GM18519 (cell line): ENCODE data around the gene B4GALT5.

ENCODE experiments used
- ATAC-seq: cut with Tn5 transposase; IDR thresholded peaks from one replicate; pipeline ENCODE4 v1.9.1; 2021; ENCODE audit warnings: mild to moderate bottlenecking, moderate library complexity; ENCODE audit not compliant: unreplicated experiment, low FRiP score

B4GALT5 gene

DNA sequence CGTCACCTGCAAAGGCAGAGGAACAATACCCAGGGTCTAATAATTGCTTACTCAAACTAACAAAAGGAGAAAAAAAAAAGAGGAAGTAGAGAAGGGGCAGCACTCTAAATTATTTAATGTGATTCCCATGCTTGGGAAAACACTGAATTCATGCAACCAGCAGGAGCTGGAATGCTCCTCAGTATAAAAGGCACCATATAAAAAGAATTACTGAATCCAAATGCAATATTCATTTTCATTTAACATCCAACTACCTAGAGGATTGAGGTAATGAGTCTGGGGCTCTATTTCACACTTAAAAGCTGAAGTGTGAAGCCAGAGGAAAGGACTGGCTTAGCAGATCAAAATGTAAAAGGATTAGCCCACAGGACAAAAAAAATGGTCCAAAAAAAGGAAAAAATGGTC is 8.7 kb downstream of the B4GALT5 start:
- ATAC-seq: no peak

DNA sequence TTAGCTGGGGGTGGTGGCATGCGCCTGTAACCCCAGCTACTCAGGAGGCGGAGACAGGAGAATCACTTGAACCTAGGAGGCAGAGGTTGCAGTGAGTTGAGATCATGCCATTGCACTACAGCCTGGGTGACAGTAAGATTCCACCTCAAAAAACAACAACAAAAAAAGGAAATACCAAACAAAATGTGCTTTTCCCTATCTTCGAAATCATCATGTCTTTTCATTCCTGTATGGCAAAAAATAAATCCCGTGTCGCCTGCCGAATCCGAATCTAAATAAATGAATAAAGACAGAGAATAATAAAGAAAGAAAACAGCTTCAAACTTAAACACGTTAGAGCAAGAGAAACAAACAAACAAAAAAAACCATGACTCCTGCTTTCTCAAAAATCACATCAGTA is 11.8 kb downstream of the B4GALT5 start:
- no peak for ATAC-seq

DNA sequence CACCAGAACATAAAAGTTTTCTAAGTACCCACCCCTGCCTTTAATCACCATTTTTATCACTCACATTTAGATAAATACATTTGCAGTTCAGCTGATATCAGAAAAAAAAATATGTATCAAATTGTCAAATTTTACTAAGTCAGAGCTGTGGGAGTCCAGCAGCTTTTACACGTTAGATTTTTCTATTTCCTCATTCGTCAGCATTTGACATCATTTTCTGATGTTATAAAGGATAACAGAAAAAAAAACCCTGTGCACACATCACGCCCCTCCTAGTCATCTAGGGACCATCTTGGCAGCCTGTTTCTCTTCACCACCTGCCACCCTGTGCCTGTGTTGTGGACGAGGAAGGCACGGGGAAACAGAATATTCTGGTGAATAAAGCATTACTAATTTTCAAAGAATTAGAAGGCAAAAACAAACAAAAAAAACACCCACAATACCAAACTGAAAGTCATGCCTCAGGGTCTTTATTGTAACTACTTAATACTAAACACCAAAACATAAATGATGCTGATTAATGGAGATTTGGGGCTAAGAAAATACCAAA is 12.4 kb downstream of the B4GALT5 start:
- ATAC-seq: no peak

DNA sequence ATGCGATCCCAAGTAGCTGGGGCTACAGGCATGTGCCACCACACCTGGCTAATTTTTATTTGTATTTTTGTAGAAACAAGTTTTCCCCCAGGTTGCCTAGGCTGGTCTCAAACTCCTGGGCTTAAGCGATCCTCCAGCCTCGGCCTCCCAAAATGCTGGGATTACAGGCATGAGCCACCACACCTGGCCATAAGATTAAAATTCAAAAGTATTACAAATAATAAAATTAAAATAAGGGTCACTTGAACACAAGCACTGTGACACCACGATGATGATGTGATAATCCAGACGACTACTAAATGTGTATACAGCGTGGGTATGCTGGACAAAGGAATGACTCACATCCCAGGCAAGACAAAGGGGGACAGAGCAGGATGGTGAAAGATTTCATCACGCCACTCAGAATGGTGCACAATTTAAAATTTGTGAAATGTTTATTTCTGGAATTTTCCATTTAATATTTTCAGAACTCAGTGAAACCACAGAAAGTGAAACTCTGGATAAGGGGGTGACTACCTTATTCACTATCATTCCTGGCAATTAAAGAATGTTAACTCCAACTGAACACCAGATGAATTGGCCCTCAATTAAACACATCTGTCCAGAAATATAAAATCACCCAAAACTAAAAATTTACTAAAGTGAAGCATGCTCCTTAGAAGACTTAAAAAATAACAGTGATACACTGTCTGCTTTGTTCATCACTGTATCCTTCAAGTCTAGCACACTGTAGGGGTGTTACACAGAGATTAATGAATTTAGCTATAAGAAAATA is 13.1 kb downstream of the B4GALT5 start:
- ATAC-seq: no peak

DNA sequence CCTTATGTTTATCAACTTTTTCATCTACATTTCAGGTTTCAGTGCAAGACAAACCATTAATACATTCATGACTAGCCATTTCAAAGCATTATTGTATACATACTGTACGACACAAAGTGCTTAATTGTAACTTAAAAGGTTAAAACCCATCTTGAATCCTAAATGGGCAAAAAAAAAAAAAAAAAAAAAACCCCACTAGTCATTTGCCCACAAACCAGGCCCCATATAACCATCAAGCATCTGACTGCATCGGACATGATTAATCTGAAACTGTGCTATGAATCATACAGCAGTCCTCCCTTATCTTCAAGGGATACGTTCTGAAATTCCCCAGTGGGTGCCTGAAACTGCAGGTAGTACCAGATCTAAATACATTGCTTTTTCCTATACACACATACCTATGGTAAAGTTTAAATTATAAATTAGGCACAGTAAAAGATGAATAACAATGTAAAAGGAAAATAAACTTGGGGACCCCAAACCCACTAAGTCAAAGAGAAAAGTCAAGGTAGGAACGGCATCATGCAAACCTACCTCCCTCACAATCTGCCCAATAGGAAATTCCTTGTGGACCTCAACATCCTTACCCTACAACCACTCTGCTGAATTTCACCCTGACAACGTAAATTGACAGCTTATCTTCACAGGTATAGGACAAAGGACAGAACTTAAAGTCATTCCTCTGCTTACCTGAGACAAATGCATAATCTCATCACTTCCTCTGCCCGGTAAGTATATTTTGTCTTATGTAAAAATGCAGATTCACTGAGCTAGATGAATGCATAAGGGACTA is 14.3 kb downstream of the B4GALT5 start:
- peak; percentile 80 for ATAC-seq

DNA sequence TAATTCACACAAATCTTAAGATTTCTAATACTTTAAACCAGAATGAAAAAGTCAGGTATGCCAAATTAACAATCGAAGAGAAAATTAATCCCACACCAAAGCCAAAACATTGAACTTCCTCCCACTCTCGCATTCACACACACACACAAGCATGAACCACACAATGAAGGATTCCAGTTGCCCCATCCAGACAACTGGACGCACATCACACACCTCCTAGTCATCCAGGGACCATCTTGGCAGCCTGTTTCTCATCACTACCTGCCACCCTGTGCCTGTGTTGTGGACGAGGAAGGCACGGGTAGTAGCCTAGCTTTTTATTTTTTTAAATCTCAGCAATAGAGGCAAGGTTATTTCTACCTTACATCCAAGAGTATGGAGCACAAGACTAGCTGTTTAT is 15.2 kb downstream of the B4GALT5 start:
- ATAC-seq: no peak

DNA sequence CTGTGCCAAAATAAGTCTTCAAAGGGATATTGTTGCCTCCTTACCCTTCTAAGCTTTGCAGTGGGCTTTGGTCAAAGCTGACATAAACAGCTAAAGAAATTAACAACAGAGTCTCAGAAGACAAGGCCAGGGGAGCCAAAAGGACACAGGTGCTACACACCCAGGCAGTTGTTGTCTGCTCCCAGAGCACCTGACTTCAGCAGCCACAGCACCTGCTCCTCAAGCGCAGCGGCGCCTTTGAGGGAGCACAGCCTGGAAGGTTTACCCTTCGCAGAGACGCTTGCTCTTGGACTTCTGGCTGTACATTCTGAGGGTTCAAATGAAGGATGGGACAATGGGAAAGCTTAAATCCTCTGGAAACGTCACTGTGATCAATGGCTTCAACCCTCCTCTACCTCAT is 16.6 kb downstream of the B4GALT5 start:
- ATAC-seq: no peak

DNA sequence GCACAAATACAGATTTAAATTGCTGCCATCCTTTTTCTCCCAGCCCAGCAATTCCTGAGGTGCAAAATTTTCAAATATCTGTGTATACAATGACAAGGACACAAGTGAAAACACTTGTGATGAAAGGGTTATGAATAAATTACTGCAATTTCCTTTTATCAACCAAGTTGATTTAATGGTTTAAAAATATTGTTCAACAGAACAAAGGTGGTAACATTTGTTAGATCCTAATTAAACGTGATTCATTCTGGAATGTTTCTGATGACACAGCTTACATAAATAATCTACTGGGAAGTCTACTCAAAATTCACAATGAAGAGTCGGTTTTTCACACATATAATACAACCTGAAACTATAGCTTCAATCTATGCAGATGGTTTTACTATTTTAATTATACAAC is 17.1 kb downstream of the B4GALT5 start:
- no peak for ATAC-seq

DNA sequence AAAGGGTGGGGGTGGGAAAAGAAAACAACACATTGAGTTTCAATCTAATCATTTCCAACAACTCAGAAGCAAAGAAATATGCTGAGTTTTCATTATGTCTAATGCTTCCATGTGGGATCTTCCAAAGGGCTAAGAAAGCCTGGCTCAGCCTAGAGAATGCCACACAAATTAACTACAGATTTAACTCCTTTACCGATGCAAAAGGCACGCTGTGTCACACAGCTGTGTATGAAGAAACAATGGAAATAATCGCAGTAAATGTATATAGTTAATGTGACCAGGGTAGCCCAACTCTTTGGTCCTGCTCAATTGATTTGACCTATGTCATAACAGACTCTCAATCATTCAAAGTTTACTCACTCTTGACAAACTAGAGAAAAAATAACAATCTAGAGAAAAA is 17.8 kb downstream of the B4GALT5 start:
- no peak for ATAC-seq

DNA sequence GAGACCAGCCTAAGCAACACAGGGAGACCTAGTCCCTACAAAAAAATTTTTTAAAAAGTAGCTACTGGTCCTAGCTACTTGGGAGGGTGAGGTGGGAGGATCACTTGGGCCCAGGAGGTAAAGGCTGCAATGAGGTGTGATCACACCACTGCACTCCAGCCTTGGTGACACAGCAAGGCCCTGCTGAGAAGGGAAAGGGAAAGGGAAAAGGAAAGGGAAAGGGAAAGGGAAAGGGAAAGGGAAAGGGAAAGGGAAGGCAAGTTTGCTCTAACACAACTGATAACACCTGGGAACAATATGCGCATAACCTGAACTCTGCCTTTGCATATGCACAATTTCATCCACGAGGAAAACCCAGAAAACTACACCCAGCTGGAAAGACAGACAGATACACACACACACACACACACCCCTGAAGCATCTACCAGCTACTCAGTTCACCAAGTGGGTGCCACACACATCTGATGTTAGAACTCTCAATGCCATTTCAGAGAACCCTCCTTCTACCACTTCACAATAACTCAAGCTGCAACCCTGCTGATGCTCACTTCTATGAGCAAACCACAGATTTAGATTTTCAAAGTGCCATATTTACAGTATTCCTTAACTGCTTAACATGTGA is 19.1 kb downstream of the B4GALT5 start:
- ATAC-seq: no peak

DNA sequence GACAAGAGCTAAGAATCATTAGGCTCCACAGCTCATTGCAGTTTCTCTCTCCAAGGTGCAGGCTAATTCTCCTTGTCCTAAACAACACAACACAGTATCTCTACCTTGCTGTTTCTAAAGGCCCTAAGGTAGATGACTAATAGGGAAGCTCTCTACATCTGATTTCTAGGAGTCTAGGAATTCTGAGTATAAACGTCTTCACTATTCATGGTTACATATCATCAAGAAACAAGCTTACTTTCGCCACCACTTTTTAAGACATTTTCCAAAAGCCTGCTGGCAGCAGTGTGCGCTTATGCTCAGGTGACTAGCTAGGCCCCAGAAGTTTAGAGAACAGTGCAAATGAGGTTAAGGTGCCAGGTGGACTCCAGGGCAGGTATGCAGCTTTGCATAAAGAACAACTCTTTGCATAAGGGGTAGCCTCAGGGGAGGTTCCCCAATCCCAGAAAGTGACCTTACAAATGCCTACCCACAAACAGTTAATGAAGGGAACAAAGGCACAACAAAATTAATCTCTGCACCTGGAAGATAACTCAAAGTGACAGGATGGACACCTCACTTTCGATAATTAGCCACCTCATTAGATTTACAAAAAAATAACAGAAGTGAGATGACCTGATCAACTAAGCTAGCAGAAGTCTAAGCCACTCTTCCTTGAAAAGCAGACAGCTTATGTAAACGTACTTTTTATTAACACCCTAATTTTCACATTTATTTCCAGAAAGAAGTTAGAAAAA is 20.1 kb downstream of the B4GALT5 start:
- no peak for ATAC-seq

DNA sequence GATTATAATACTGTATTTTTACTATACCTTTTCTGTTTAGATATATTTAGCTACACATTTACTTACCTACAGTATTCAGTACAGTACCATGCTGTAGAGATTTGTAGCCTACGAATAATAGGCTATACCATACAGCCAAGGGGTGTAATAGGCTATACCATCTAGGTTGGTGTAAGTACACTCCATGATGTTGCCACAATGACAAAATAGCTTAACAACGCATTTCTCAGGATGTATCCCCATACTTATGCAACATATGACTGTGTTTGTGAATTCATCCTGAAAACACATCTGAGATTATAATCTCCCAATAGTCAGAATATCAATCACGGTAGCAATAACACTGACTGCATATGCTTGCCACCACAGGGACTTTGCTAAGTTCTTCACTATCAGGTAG is 20.7 kb downstream of the B4GALT5 start:
- no peak for ATAC-seq

DNA sequence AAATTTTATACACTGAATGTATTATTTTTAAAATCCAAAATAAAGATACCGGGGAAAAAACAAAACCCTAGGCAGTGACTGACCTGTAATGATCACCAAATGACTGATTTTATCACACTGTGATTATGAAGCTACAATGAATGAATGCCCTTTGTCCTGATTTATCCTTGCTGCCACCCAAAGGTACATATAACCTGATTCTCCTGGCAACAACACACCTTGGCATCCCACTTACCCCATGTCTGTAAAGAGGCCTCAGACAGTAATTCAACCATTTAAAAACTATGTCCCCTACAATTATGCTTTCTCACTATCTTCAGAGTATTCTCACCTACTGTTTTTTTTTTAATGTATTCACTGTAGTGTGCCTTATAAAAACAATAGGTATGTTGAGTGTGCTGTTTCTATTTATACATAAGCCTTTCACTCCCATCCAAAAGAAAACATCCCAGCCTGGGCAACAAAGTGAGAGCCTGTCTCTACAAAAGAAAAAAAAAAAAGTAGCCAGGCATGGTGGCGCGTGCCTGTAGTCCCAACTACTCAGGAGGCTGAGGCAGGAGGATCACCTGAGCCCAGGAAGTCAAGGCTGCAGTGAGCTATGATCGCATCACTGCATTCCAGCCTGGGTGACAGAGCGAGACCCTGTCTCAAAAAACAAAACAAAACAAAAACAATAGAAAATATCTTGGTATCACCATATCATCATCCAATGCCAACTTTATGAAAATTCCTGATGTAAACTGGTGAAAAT is 21.7 kb downstream of the B4GALT5 start:
- no peak for ATAC-seq

DNA sequence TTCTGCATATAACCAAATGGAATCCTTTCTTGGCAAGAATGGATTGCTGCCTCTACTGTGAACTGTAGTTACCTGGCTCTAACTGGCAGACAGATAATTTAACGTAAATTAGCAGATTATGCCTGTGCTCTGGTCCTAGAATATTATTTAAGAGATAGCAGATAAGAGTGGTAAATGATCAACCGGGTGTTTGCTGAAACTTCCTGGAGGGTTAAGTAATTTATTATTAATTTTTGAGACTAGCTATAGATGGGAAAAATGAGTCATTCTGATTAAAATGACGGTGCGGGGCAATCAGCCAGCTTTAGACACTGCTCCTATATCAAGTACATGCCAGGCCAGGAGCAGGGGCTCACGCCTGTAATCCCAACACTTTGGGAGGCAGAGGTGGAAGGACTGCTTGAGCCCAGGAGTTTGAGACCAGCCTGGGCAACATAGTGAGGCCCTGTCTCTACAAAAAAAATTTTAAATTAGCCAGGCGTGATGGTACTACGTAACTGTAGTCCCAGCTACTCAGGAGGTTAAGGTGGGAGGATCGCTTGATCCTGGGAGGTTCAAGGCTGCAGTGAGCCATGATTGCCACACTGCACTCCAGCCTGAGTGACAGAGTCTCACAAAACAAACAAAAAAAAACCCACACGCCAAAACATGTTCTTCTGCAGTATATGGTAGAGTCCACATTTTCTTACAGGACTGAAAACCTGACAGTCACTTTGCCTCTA is 22.6 kb downstream of the B4GALT5 start:
- ATAC-seq: no peak

DNA sequence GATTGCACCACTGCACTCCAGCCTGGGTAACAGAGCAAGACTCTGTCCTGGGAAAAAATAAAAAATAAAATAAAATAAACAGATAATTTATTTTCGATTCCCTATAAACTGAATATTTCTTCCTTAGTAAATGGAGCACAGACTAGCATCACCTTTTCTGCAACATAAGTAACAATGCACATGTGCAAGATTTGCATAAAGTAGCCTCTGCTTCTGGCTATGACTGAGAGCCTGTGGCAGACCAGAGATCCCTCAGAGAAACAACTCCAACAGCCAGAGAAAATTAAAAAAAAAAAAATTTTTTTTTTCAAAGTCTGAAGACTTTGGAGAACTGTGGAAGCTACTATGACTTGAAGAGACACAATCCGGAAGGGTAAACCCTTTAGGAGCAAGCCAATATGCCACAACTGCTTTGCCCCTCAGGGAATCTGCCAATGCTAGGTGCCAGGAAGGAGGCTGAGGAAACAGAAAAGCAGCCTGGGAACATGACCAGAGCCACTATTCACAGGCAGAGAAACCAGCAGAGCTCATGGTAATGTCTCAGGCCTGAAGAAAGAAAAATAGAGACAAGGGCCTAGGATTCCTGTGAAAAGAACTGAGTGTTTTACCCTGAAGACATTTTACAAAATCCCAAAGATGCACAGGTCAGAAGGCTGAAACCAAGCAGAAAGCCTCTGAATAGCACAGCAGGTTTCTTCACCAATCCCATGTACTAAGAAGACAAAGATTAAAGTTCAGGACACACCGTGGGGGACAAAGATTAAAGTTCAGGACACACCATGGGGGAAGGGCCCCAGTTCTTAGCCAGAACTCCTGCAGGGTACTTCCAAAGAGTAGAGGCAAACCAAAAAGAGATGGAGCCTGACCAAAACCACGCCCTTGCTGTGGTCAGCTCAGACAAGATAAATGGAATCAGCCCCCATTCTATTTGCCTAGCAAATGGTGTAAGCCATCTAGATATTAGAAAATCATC is 25.8 kb downstream of the B4GALT5 start:
- no peak for ATAC-seq

DNA sequence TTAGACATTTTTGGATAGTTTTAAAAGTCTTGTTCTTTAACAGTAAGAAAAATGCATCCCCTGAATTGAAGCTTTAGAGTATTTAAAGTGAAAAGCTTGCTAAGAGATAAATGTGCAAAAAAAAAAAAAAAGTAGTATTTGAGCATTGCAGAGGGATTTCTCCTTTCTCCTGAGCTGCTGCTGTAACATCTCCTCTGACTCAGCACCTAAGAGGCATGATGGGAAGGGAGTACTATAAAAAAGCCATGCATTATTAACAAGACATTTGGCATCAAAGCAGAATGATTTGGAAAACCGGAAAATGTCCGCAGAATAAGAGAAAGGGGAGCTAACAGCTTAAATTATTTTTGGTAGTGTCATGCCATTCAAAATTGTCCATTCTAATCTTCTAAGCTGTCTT is 27.9 kb downstream of the B4GALT5 start:
- no peak for ATAC-seq

DNA sequence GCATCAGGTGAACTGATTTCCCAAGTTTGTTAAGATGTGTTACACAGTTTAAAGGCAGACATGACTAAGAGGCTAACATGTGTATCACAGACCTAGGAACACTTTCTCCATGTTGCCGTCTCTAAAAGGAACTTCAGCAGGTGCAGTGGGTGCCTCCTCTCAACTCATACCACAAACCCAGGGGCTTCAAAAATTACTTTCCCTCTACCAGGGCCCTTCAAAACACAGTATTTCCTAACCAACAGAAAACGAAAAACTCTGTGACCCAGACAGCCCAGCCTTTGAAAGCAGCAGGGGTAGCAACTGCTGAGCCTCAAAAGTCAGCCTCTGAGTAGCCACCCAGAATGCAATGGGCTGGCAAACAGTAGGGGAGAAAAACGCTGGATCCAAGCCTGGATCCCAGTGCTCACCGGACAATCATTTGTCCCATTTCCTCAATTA is 28.5 kb downstream of the B4GALT5 start:
- ATAC-seq: no peak
